ENCODE data around the gene ESF1. TPM values are rescaled to one million over a fixed set of nuclear protein-coding genes. Genes with fewer than 3 reads are reported as not detected.

ESF1 gene
- total RNA-seq, 1 donor from 2014 or later = 18.2 TPM

DNA sequence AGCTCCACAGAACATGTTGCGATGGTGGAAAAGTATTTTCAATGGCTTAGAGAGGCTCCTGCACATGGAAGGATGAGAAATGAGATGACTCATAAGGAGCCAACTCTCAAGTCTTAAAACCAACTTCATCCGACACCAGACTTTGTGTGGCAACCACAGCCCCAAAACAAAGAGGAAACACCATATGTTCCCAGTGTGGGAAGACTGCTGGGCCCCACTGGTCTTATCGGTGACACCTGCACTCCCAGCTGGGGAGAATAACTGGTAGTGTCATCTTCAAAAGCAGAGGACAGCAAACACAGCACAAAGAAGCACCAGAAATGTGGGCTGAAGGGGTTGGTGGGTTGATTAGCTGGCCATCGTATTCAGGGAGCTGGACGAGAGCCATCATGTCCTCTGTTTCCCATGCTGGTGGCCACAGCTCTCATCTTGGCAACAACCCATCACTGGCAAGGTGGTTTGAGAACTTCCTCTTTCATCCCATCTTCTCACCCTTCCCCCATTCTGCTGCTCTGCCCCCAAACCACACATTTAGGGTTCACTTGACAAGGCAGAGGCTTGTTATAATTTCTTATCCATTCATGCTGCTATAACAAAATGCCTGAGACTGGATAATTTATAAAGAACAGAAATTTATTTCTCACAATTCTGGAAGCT, 100.0 kb downstream of the ESF1 start:
- intact Hi-C loops (cut with micrococcal nuclease) = no loop called here

DNA sequence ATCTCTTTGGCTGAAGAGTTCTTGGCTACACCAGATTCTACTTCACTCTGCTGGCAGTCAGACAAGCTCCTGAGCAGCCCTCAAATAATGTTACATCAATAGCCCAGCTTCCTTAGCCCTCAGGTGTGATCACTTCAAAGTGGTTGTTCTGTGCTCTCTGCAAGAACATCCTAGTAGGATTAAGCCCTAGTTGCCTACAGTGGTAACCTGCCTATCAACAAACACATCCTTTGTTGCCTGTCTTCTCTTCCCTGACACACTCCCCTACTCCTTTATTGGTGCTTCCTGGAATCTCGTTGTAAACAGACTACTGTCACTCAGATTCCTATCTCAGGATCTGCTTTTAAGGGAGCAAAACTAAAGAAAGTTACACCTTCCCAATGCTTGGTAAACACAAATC, 100.9 kb downstream of the ESF1 start:
- intact Hi-C loops (cut with micrococcal nuclease) = no loop called here

DNA sequence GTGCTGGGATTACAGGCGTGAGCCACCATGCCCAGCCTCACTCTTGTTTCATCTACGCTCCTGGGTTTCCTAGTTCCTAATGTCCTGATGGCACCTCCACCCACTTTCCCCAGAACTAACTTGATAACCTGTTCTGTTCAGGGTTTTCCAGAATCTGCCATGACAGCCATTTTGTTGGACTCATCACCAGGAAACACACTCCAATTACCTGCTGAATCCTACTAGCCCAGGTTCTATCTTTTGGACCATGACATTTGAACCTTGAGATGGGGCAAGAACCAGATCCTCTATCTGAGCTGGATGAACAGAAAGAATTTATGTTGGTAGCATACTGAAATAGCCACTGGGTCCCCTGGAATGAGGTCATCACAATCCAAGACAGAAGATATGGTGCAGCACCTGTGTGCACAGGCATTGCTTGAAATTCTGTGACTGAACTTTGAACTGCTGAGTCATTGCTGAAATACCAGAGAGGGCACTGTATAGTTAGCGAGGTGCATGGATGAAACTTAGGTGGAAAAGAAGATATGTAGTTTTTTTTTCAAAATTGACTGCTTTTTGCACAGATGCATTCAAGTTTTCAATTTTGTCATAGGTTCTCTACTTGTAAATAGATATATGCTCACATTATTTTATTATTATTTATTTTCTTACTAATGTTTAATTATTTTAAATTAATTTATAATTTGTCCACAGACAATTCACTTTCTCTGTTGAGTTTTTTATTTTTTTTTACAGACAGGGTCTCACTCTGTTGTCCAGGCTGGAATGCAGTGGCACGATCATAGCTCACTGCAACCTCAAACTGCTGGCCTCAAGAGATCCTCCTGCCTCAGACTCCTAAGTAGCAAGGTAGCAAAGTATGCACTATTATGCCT, 103.2 kb downstream of the ESF1 start:
- intact Hi-C loops (cut with micrococcal nuclease) = no loop called here

DNA sequence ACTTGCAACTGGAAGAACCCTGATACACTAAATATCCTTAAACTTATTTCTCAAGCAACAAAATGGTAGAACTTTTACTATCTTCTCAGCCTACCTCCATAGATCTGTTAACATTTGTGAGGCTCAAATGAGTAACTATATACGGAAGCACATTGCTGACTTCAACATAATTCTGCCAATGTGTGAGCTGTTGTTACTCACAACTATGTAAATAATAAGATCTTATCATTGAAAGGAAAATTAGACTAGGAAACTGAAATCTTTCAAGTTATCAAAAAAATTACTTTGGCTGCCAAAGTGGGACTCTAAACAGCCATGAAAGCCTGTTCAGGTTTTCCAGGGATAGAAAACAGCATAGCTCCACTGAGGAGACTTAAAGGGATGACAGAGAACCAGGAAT, 105.8 kb downstream of the ESF1 start:
- intact Hi-C loops (cut with micrococcal nuclease) = no loop called here

DNA sequence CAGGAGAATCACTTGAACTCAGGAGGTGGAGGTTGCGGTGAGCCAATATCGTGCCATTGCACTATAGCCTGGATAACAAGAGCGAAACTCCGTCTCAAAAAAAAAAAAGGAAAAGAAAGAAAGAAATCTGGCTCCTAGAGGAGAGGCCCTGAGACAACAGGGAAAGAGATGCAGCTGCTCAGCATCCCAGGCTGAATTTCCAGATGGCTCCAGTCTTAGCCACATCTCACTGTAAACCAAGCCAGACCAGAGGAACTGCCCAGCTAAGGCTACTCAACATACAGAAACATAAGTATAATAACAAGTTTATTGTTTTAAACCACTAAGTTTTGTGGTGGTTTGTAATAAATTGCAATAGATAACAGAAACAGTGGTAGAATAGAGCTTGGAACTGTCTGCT, 107.5 kb downstream of the ESF1 start:
- intact Hi-C loops (cut with micrococcal nuclease) = no loop called here

DNA sequence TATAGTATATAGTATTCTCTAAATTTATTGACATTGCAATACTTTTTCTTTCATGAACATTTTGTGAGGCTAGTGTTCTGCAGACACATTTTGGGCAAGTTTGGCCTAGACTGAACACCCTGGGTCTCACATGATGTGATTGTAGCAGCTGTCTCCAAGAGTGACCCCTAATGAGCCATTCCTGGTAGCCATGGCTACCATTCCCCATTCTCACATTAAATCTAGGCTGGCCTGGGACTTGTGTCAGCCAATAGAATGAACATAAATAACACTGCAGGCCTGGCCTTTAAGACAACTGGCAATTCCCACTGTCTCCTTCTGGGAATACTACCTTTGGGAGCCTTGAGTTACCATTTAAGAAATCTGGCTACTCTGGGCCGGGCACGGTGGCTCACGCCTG, 108.0 kb downstream of the ESF1 start:
- intact Hi-C loops (cut with micrococcal nuclease) = no loop called here

DNA sequence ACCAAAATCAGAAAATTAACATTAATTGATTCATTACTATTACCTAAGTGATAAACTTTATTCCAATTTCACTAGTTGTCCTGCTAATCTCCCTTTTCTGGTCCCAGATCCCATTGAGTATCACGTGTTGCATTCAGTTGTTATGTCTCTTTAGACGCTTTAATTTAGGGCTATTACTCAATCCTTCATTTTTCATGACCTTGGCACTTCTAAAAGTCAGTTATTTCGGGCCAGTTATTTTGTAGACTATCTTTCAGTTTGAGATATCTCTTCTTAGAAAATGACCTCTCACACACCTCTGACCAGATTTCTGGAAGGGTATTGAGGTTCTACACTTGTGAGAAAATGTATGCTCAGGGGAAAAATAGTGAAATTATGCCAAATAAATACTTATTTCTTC, 112.0 kb downstream of the ESF1 start:
- intact Hi-C loops (cut with micrococcal nuclease) = no loop called here

DNA sequence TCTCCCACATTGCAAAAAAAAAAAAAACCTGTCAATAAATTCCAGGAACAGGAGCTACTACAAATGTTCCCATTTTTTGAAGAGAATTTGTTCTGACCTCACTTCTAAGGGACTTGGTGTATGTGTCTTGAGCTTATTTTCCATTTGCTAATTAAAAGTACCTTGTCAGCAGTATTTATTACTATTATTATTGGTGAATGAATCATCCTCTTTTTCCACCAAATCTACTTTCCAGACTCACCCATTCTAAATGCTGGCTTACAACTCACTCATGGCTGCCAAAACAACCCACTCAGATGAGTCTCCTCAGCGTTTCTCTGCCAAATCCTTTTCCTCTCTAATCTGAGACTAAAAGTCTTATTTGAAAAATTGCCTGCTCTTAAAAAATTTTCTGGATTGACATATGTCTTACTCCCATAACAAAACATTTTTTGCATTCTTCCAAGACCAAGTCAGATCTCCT, 112.8 kb downstream of the ESF1 start:
- intact Hi-C loops (cut with micrococcal nuclease) = no loop called here

DNA sequence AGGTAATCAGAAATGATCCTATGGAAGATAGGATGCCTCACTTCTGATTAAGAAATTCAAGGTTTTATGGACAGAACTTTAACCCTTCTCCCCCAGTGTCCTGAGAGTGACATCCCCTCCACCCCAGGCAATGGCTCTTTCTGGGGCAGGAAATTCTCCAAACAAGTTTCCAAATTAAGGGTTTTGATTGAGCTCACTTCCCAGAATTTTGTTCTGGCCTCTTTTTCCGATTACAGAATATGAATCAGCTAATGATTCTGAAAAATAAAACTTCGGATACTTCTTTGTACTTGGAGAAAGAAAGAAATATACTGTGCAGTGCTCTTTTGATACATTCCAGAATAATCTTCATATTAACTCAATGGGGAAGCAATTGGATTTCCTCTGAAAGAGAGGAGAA, 113.2 kb downstream of the ESF1 start:
- intact Hi-C loops (cut with micrococcal nuclease) = no loop called here

DNA sequence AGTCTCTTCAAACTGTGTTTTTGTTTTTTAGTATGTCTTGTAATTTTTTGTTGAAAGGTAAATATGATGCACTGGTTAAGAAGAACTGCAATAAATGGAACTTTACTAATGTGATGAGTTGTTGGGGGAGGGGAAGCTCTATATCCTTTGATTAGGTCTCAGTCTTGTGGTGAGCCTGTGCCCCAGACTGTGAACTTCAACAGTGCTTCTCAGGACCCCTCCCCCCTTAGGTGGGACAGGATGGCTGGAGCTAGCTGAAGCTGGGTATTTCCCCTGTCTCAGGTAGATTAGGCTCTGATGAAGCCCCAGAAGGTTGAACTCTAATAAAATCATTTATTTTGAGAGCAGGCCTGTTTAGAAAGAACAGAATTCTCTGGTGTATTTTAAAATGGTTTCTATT, 114.6 kb downstream of the ESF1 start:
- intact Hi-C loops (cut with micrococcal nuclease) = no loop called here

DNA sequence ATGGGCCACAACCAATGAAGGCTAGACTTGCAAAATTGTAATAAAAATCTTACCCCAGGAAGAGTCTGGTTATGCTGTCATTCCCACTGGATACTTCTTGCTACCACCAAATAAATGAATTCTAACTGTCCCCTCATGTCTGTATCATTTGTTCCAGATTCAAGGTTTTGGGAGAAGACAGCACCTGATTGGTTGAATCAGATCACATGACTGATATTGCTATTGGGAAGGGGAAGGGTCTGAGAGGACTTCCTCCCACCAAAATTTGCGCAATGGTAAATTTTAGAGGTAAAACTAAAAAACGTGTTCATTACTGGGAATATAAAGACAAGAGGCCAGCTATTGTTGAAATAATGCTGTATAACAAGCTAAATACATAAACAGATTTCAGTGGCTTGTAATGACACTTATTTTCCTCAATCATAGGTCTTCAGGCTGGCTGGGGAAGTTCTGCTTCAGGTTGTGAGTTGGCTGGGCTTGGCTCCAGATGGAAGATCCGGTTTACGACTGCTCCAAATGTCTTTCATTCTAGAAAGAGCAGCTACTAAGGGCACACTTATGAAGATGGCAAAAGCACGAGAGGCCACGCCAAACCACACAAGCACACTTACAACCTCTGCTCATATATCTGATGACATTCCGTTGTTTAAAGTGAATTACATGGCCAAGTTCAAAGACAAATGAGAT, 118.9 kb downstream of the ESF1 start:
- intact Hi-C loops (cut with micrococcal nuclease) = no loop called here

Other genes with a start within 250 kb of the ESF1 start
- gene TASP1, start 146.0 kb downstream of the ESF1 start, total RNA-seq = 11.7 and 12.7 TPM in 2 replicates
- 29.8 and 33.1 TPM in 2 replicates for gene NDUFAF5, start 109 bp upstream of the ESF1 start, total RNA-seq
- not detected in 2 replicates for gene SEL1L2, start 205.7 kb upstream of the ESF1 start, total RNA-seq
- not detected in 2 replicates for gene MACROD2, start 210.6 kb upstream of the ESF1 start, total RNA-seq